Memory B cell (primary cell): ENCODE data around the gene VPS35L.
"Not testable (repeated sequence)": the region's sequence is repeated elsewhere in the genome, so short reads cannot be mapped to it uniquely, and the experiment has no call there.

Experiments used
- ATAC-seq: fragments of 150-1000 bp; cut with Tn5 transposase; 2 replicates; pipeline ENCODE4 v1.10.0; 2021; ENCODE audit warnings: low read depth, mild to moderate bottlenecking, moderate library complexity
- DNase-seq, 2 donors: peaks; one replicate each; pipeline ENCODE4 v3.0.0; 2022; ENCODE audit warnings: low spot score in 2 of 2
- H3K27ac Mint-ChIP-seq: one replicate; pipeline ENCODE4 v1.8.0; 2022; ENCODE audit warnings: mild to moderate bottlenecking, moderate library complexity, mixed read lengths
- H3K27me3 Mint-ChIP-seq: one replicate; pipeline ENCODE4 v1.8.0; 2022; ENCODE audit warnings: mixed read lengths
- H3K36me3 Mint-ChIP-seq: one replicate; pipeline ENCODE4 v1.8.0; 2022; ENCODE audit warnings: mild to moderate bottlenecking, mixed read lengths
- H3K4me1 Mint-ChIP-seq: one replicate; pipeline ENCODE4 v1.8.0; 2022; ENCODE audit warnings: mixed read lengths
- H3K4me3 Mint-ChIP-seq: one replicate; pipeline ENCODE4 v1.8.0; 2022; ENCODE audit warnings: mild to moderate bottlenecking, moderate library complexity, mixed read lengths
- H3K9me3 Mint-ChIP-seq: one replicate; pipeline ENCODE4 v1.8.0; 2022; ENCODE audit warnings: mixed read lengths

The VPS35L gene

GRCh38 chr16:19665313-19665712 is 109.8 kb downstream of the VPS35L start:
- H3K4me3 Mint-ChIP-seq, DNase-seq, H3K9me3 Mint-ChIP-seq, H3K27me3 Mint-ChIP-seq, ATAC-seq, H3K27ac Mint-ChIP-seq, H3K4me1 Mint-ChIP-seq: not testable (repeated sequence)
- H3K36me3 Mint-ChIP-seq, result peaks cover 48% of the 10 kb centered on the region

- Mint-ChIP-seq H3K27ac (no peak overlapping the region), H3K9me3 (peaks cover 3% of the 10 kb centered on the region), H3K36me3 (peaks cover 42% of the 10 kb centered on the region), H3K4me3 (no peak overlapping the region), H3K4me1 (no peaks in the 10 kb centered on the region), H3K27me3 (no peaks in the 10 kb centered on the region)
- DNase-seq, result no peak
- ATAC-seq, result no peak
Measured at GRCh38 chr16:19666477-19666876, 111.0 kb downstream of the VPS35L start.

- no peaks in the 10 kb centered on the region for H3K9me3 Mint-ChIP-seq
- ATAC-seq (no peak), DNase-seq (no peak)
- H3K27ac Mint-ChIP-seq, result no peak overlapping the region
- H3K27me3 Mint-ChIP-seq, result no peaks in the 10 kb centered on the region
- no peak overlapping the region for H3K4me3 Mint-ChIP-seq
- no peaks in the 10 kb centered on the region for H3K4me1 Mint-ChIP-seq
- H3K36me3 Mint-ChIP-seq, result peaks cover 39% of the 10 kb centered on the region
Measured at GRCh38 chr16:19672378-19672777, 116.9 kb downstream of the VPS35L start.

- no peaks in the 10 kb centered on the region for H3K27me3 Mint-ChIP-seq
- no peak overlapping the region for H3K27ac Mint-ChIP-seq
- no peak for DNase-seq
- H3K36me3 Mint-ChIP-seq, result peaks cover 27% of the 10 kb centered on the region
- no peak for ATAC-seq
- H3K4me1 Mint-ChIP-seq, result no peaks in the 10 kb centered on the region
- H3K9me3 Mint-ChIP-seq, result no peaks in the 10 kb centered on the region
- H3K4me3 Mint-ChIP-seq, result no peak overlapping the region
Measured at GRCh38 chr16:19674485-19674884, 119.0 kb downstream of the VPS35L start.

- ATAC-seq, result no peak
- Mint-ChIP-seq H3K9me3 (no peaks in the 10 kb centered on the region), H3K36me3 (peaks cover 30% of the 10 kb centered on the region), H3K4me3 (no peak overlapping the region), H3K27ac (no peak overlapping the region), H3K4me1 (no peaks in the 10 kb centered on the region), H3K27me3 (no peaks in the 10 kb centered on the region)
- DNase-seq, result no peak
Measured at GRCh38 chr16:19677402-19677801, 121.9 kb downstream of the VPS35L start.

- Mint-ChIP-seq H3K9me3 (no peaks in the 10 kb centered on the region), H3K27me3 (no peaks in the 10 kb centered on the region), H3K4me3 (no peak overlapping the region), H3K27ac (no peak overlapping the region), H3K4me1 (no peaks in the 10 kb centered on the region), H3K36me3 (peaks cover 41% of the 10 kb centered on the region)
- DNase-seq (no peak), ATAC-seq (no peak)
Measured at GRCh38 chr16:19678804-19679203, 123.3 kb downstream of the VPS35L start.

- not testable (repeated sequence) for H3K9me3 Mint-ChIP-seq, DNase-seq, H3K27me3 Mint-ChIP-seq, ATAC-seq, H3K4me3 Mint-ChIP-seq, H3K27ac Mint-ChIP-seq, H3K4me1 Mint-ChIP-seq
- H3K36me3 Mint-ChIP-seq, result peaks cover 41% of the 10 kb centered on the region
Measured at GRCh38 chr16:19679281-19679680, 123.8 kb downstream of the VPS35L start.

GRCh38 chr16:19680881-19681340 is 125.4 kb downstream of the VPS35L start:
- ATAC-seq (no peak), DNase-seq (no peak)
- Mint-ChIP-seq H3K36me3 (peaks cover 46% of the 10 kb centered on the region), H3K4me3 (no peak overlapping the region), H3K4me1 (no peaks in the 10 kb centered on the region), H3K27me3 (no peaks in the 10 kb centered on the region), H3K9me3 (no peaks in the 10 kb centered on the region), H3K27ac (no peak overlapping the region)

- no peaks in the 10 kb centered on the region for H3K27me3 Mint-ChIP-seq
- no peak overlapping the region for H3K4me3 Mint-ChIP-seq
- ATAC-seq, result no peak
- peaks cover 47% of the 10 kb centered on the region for H3K36me3 Mint-ChIP-seq
- no peak for DNase-seq
- H3K9me3 Mint-ChIP-seq, result no peaks in the 10 kb centered on the region
- H3K4me1 Mint-ChIP-seq, result no peaks in the 10 kb centered on the region
- no peak overlapping the region for H3K27ac Mint-ChIP-seq
Measured at GRCh38 chr16:19681637-19682036, 126.1 kb downstream of the VPS35L start.

GRCh38 chr16:19683453-19684236 is 128.1 kb downstream of the VPS35L start:
- no peaks in the 10 kb centered on the region for H3K27me3 Mint-ChIP-seq
- H3K9me3 Mint-ChIP-seq, result no peaks in the 10 kb centered on the region
- H3K4me1 Mint-ChIP-seq, result no peaks in the 10 kb centered on the region
- ATAC-seq, result no peak
- no peak overlapping the region for H3K27ac Mint-ChIP-seq
- H3K36me3 Mint-ChIP-seq, result peaks cover 52% of the 10 kb centered on the region
- no peak overlapping the region for H3K4me3 Mint-ChIP-seq
- no peak for DNase-seq

GRCh38 chr16:19685176-19685575 is 129.7 kb downstream of the VPS35L start:
- DNase-seq, result no peak
- no peak for ATAC-seq
- H3K27ac Mint-ChIP-seq, result no peak overlapping the region
- no peak overlapping the region for H3K4me3 Mint-ChIP-seq
- H3K9me3 Mint-ChIP-seq, result no peaks in the 10 kb centered on the region
- peaks cover 55% of the 10 kb centered on the region for H3K36me3 Mint-ChIP-seq
- H3K4me1 Mint-ChIP-seq, result no peaks in the 10 kb centered on the region
- no peaks in the 10 kb centered on the region for H3K27me3 Mint-ChIP-seq

- Mint-ChIP-seq H3K4me1 (no peaks in the 10 kb centered on the region), H3K36me3 (peaks cover 53% of the 10 kb centered on the region), H3K4me3 (no peak overlapping the region), H3K9me3 (no peaks in the 10 kb centered on the region), H3K27ac (no peak overlapping the region), H3K27me3 (no peaks in the 10 kb centered on the region)
- DNase-seq (no peak), ATAC-seq (no peak)
Measured at GRCh38 chr16:19687279-19687678, 131.8 kb downstream of the VPS35L start.

GRCh38 chr16:19688396-19689024 is 133.0 kb downstream of the VPS35L start:
- Mint-ChIP-seq H3K27ac (no peak overlapping the region), H3K4me3 (no peak overlapping the region), H3K36me3 (peaks cover 49% of the 10 kb centered on the region), H3K27me3 (no peaks in the 10 kb centered on the region), H3K9me3 (no peaks in the 10 kb centered on the region), H3K4me1 (no peaks in the 10 kb centered on the region)
- DNase-seq (no peak), ATAC-seq (no peak)

GRCh38 chr16:19689342-19689741 is 133.8 kb downstream of the VPS35L start:
- no peak for ATAC-seq
- Mint-ChIP-seq H3K4me1 (no peaks in the 10 kb centered on the region), H3K27ac (no peak overlapping the region), H3K4me3 (no peak overlapping the region), H3K27me3 (no peaks in the 10 kb centered on the region), H3K9me3 (no peaks in the 10 kb centered on the region), H3K36me3 (peaks cover 44% of the 10 kb centered on the region)
- no peak for DNase-seq

GRCh38 chr16:19690196-19690595 is 134.7 kb downstream of the VPS35L start:
- H3K4me1 Mint-ChIP-seq, result no peaks in the 10 kb centered on the region
- H3K27ac Mint-ChIP-seq, result no peak overlapping the region
- H3K36me3 Mint-ChIP-seq, result peaks cover 37% of the 10 kb centered on the region

More at GRCh38 chr16:19690196-19690595, 134.7 kb downstream of the VPS35L start:
- Mint-ChIP-seq H3K4me3 (no peak overlapping the region), H3K9me3 (no peaks in the 10 kb centered on the region), H3K27me3 (no peaks in the 10 kb centered on the region)
- DNase-seq, result no peak
- ATAC-seq, result no peak
